Type B pancreatic cell (in vitro differentiated cells): ENCODE results near the gene CYP4B1. TPM values are rescaled to one million over a fixed set of nuclear protein-coding genes. Genes with fewer than 3 reads are reported as not detected.

Source experiments
- DNase-seq: peaks from one replicate; pipeline ENCODE4 v3.0.0; 2021; ENCODE audit warnings: mixed read lengths; ENCODE audit not compliant: unreplicated experiment; ENCODE audit errors: extremely low spot score
- H3K27ac Mint-ChIP-seq: 2 replicates; pipeline ENCODE4 v1.8.0; 2021; ENCODE audit warnings: mild to moderate bottlenecking, mixed read lengths
- H3K27me3 Mint-ChIP-seq: 2 replicates; pipeline ENCODE4 v1.8.0; 2021; ENCODE audit warnings: mixed read lengths
- H3K36me3 Mint-ChIP-seq: 2 replicates; pipeline ENCODE4 v1.8.0; 2021; ENCODE audit warnings: mixed read lengths
- H3K4me1 Mint-ChIP-seq: one replicate; pipeline ENCODE4 v1.8.0; 2021; ENCODE audit warnings: mixed read lengths; ENCODE audit not compliant: unreplicated experiment
- H3K4me3 Mint-ChIP-seq: 2 replicates; pipeline ENCODE4 v1.8.0; 2021; ENCODE audit warnings: mild to moderate bottlenecking, mixed read lengths
- H3K9me3 Mint-ChIP-seq: 2 replicates; pipeline ENCODE4 v1.8.0; 2021; ENCODE audit warnings: mixed read lengths
- CTCF ChIP-seq: fragments of 200-600 bp; sonication (generic); conservative IDR thresholded peaks from 2 replicates; pipeline ENCODE4 v1.5.0; 2021; ENCODE audit warnings: antibody characterized with exemption, mild to moderate bottlenecking
- total RNA-seq: library from RNA; stranded (reverse); gene quantifications from 2 replicates; pipeline ENCODE4 v1.2.1, GENCODE V29; 2021; ENCODE audit warnings: low replicate concordance

The CYP4B1 gene
- total RNA-seq, 1 donor from 2014 or later, result 25.7 TPM

- H3K4me1 Mint-ChIP-seq, result no peaks in the 10 kb centered on the region
- H3K27ac Mint-ChIP-seq, result no peak overlapping the region
- no peak for DNase-seq
- no peaks in the 10 kb centered on the region for H3K36me3 Mint-ChIP-seq
- H3K9me3 Mint-ChIP-seq, result peaks cover 9% of the 10 kb centered on the region
- TF ChIP-seq CTCF, result no peak
- no peaks in the 10 kb centered on the region for H3K27me3 Mint-ChIP-seq
- H3K4me3 Mint-ChIP-seq, result no peak overlapping the region
These were observed 10.2 kb downstream of the CYP4B1 start for GRCh38 chr1:46809071-46809470.

GRCh38 chr1:46809904-46810303, 11.1 kb downstream of the CYP4B1 start:
- H3K4me1 Mint-ChIP-seq, result no peaks in the 10 kb centered on the region
- no peak for TF ChIP-seq CTCF
- no peaks in the 10 kb centered on the region for H3K36me3 Mint-ChIP-seq
- H3K4me3 Mint-ChIP-seq, result no peak overlapping the region
- no peaks in the 10 kb centered on the region for H3K27me3 Mint-ChIP-seq
- H3K9me3 Mint-ChIP-seq, result peaks cover 9% of the 10 kb centered on the region
- no peak for DNase-seq
- no peak overlapping the region for H3K27ac Mint-ChIP-seq

GRCh38 chr1:46810596-46810995, 11.8 kb downstream of the CYP4B1 start:
- H3K27me3 Mint-ChIP-seq, result no peaks in the 10 kb centered on the region
- H3K27ac Mint-ChIP-seq, result no peak overlapping the region
- TF ChIP-seq CTCF, result no peak
- no peak for DNase-seq
- H3K4me1 Mint-ChIP-seq, result no peaks in the 10 kb centered on the region
- peaks cover 9% of the 10 kb centered on the region for H3K9me3 Mint-ChIP-seq
- H3K4me3 Mint-ChIP-seq, result no peak overlapping the region
- no peaks in the 10 kb centered on the region for H3K36me3 Mint-ChIP-seq

- peaks cover 9% of the 10 kb centered on the region for H3K9me3 Mint-ChIP-seq
- H3K4me1 Mint-ChIP-seq, result no peaks in the 10 kb centered on the region
- H3K27me3 Mint-ChIP-seq, result no peaks in the 10 kb centered on the region
- H3K4me3 Mint-ChIP-seq, result no peak overlapping the region
- no peak for DNase-seq
- H3K27ac Mint-ChIP-seq, result no peak overlapping the region
- H3K36me3 Mint-ChIP-seq, result no peaks in the 10 kb centered on the region
- TF ChIP-seq CTCF, result no peak
These were observed 12.2 kb downstream of the CYP4B1 start for GRCh38 chr1:46811053-46811452.

GRCh38 chr1:46812065-46812963, 13.5 kb downstream of the CYP4B1 start:
- Mint-ChIP-seq H3K9me3 (peaks cover 7% of the 10 kb centered on the region), H3K27me3 (no peaks in the 10 kb centered on the region), H3K4me1 (no peaks in the 10 kb centered on the region), H3K36me3 (no peaks in the 10 kb centered on the region), H3K4me3 (no peak overlapping the region), H3K27ac (no peak overlapping the region)
- TF ChIP-seq CTCF, result no peak
- no peak for DNase-seq
